HG03045 (cell line): ENCODE measurements around the gene GLG1.

ENCODE experiments used
- ATAC-seq: cut with Tn5 transposase; IDR thresholded peaks from one replicate; pipeline ENCODE4 v1.9.1; 2021; ENCODE audit warnings: mild to moderate bottlenecking, moderate library complexity; ENCODE audit not compliant: unreplicated experiment

GLG1 gene

DNA sequence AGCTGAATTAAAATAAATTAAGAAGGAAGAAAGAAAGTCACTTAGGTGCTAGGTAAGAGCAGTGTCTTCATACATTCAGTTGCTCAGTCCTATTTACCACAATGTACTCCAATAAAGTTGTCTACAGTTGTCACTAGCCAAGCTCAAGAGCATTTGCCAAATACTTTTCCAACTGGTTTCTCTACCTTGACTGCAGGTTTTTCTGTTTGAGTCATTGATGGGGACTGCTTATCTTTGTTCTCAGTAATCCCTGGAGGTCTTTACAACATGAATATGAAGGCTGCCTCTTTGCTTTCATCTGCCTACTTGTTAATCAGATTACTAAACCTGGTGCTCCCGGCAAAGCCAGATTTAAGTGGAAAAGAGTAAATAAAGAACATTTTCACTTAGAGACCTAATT is 121.0 kb downstream of the GLG1 start:
- ATAC-seq: no peak

DNA sequence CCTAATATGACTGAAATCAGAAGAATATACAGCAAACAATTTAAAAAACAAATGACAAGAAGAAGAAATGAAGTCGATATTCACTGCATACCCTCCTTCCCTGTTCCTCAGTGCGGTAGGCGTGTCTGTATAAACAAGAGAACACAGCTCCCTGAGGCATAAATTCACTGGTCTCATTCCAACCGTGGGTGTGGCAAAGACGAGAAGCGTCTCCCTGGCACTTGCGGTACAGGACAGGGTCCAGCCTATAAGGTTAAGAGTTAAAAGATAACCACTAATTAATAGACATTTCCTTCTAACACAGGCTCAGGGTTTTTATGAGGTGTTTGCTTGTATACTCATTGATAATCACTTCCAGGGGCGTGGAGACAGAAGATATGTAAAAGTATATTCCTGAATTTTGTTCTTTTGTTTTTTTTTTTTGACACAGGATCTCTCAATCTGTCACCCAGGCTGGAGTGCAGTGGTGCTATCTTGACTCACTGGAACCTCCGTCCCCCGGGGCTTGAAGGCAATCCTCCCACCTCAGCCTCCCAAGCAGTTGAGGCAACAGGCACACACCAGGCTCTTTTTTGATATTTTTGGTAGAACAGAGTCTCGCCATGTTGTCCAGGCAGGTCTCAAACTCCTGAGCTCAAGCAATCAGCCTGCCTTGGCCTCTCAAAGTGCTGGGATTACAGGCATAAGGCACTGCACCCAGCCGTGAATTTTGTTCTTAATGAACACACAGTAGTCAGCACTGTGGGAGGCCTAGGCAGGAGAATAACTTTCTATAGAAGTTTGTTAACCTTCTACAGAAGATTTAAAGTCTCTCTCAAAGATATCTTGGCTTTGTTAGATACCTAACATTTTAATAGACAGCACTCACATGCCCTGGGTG is 126.5 kb downstream of the GLG1 start:
- ATAC-seq: no peak

DNA sequence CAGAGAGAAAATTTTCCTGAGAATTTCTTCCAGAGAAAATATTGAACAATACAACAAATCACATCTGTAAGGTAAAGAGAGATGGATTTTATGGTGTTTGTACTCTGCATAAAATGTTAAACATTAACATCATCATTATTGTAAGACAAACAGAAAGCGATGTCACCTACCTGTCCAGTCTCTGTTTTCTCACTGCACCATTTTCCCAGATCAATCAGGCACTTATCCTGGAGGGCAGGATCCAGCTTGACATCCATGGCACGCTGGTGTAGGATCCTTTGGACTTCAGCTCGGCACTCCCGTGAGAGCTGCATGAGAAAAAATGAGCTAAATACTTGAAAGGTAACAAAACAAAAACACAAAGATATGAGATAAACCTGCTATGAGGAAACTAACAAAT is 129.7 kb downstream of the GLG1 start:
- ATAC-seq: no peak

DNA sequence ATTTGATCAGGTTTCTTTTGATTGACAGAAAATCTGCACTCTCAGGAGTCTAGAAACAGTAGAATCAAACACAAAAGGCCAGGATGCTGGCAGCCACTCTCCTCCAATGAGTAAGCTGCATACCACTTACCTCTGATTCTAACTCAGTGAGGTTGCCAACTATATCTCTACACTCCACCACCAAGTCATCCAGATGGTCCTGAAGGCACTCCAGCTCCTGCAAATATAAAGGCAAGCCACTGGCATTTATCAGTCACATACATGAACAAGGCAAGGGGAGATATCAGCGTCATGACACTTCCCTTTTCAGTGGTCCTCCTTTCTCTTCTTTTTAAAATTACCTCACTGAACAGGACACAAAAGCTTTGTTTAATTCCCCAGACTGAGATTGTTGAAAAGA is 132.5 kb downstream of the GLG1 start:
- ATAC-seq: no peak

DNA sequence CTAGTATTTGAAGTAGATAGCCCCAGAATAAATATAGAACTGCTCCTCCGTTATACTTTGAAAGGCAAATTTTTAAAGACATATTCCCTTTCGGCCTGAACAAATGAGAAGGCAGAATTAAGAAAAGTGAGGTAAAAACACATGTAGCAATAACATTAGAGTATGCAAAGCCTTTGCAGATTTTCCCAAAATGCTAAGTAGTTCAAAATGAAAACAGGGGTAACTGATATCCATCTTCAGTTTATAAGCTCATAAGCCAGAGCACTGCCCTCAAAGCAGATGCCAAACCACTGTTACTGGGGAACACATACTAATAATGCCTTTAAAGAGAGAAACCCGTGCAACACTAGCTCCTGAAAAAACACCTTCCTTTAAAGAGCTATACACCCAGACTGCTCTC is 134.4 kb downstream of the GLG1 start:
- ATAC-seq: no peak

DNA sequence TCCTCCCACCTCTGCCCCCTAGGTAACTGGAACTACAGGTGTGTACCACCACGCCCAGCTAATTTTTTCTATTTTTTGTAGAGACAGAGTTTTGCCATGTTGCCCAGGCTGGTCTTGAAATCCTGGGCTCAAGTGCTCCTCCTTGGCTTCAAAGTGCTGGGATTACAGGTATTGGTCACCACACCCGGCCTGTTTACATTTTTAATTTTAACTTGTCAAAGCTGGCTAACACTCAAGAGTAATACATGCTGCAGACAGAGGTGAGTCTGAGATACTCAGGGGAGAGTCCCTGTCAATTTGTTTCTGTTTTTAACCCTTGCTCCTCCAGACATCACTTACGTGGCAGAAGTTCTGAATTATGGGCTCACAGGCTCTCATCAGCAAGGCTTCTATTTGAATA is 134.9 kb downstream of the GLG1 start:
- no peak for ATAC-seq

DNA sequence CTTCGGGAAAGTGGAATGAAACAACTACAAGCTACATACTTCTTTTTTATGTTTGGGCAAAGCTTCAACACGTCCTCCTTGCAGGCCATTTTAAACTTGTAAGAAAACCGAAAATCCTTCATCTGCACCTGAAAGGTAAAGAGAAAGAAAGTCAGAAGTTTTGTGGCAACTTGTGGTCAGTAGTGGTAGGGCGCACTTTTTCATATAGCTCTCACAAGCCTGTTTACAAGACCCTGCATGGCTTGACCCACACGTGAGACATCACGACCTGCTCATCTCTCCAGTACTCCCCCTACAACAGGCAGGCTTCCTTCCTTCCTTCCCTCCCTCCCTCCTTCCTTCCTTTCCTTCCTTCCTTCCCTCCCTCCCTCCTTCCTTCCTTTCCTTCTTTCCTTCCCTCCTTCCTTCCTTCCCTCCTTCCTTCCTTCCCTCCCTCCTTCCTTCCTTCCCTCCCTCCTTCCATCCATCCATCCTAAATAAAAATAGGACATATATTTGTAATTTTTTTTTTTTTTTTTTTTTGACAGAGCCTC is 136.9 kb downstream of the GLG1 start:
- ATAC-seq: no peak

DNA sequence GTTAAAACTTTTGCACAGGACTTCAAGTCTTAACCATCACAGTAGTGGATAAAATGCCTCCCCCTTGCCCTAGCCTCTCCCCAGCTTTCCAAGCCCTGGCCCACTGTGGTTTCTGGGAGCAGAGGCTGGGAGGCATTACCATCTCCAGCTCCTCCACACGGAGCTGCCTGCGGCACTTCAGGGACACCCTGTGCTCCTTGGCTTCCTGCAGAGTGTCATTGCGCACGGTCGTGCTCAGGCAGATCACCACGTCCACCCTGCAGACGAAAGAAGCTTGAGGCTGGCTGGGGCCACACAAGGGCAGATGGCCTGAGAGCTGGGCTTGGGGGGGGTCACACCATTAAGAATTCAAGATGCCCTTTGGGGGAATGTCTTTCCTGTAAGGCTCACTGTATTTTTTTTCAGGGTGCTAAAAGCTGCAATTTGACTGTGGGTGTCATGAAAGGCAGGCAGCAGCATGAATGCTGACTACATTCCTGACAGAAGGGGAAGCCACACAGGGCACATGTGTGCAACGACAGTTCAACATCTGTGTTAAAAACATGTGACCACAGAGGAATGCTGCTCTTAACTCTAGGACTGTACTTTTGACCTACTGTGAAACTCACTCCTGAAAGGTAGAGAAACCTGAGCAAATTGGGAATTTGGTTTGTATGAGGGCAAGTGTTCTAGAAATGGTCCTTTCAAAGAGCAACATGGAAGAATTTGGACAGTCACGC is 137.9 kb downstream of the GLG1 start:
- no peak for ATAC-seq

DNA sequence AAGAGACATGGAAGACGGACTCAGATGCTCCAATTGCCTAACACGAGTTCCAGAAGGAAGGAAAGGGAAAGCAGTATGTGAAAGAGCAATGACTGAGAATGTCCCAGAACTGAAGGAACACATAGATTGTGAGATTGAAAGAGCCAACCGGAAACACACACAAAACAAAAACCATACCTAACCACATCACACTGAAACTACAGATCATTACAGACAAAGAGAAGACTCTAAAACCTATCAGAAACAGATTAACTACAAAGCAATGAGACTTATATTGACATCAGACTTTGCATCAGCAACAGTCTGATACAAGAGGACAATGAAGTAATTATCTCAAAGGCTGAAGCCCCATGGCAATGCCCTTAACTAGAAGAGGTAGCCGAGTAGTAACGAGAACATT is 140.0 kb downstream of the GLG1 start:
- ATAC-seq: no peak

DNA sequence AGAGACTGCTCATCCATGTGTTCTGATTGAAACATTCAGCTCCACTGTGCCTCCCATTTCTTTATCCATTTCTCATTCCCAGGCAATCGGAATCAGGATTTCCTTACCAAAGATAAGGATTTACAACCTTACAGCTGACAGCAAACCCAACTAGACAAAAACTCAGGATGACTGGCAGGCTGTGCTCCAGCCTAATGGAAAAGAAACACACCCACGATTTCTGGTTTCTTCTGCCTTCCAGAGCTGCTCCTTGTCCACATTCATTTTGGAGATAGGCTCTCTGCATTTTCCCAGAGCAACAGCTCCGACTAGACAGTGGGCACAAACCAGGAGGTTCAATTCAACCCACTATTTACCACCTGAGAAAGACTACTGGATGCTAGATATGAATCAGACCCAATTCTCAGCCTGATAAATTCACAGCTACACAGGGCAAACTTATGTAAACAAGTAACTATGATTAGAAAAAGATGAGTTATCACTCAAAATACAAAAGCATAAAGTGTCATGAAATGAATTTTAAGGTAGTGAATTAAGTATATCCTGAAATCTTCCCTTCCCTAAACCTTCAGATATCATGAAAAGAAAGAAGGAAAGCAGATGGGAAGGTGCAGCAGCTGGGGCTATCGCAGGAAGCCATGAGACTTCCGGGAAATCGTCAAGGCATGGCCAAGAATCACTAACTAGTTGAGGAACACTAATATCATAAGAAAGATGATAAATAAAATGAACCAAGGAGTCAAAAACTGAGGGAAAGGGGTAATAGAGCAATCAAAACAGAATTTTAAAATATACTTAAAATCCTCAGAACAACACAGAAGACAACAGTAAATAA is 140.8 kb downstream of the GLG1 start:
- no peak for ATAC-seq

DNA sequence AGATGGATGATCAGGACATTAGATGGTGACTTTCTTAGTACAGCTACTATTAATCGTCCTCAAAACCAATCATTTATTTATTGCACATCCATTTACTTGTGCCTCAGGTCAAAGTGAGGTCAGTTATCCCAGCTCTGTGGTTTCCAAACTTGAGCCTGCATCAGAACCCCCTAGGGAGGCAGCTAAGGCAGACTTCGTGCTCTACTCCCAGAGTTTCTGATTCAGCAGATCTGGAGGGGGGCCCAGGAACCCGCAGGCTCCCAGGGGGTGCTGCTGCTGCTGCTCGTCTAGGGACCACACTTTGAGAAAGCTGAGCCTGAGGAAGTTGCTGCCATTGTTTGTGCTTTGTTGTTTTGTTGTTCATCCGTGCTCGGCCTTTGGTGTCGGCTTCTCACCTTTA is 141.6 kb downstream of the GLG1 start:
- ATAC-seq: no peak

DNA sequence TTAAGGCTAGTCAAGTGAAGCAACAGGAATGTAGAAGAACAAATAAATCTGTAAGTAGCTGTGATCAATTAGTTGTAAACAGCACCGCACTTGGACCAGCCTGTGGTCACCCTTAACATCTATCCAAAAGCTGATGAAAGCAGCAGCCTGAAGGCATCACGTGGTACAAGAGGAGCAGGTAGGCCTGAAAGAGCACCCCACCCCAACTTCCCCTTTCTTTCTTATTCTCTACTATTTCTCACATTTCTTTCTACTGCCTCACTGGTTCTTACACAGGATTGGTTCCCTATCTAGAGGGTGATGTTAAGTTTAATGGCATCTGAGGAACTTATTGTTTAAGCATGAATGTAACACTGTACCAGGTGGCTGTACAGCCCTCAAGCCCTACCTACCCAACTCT is 143.0 kb downstream of the GLG1 start:
- ATAC-seq: no peak

DNA sequence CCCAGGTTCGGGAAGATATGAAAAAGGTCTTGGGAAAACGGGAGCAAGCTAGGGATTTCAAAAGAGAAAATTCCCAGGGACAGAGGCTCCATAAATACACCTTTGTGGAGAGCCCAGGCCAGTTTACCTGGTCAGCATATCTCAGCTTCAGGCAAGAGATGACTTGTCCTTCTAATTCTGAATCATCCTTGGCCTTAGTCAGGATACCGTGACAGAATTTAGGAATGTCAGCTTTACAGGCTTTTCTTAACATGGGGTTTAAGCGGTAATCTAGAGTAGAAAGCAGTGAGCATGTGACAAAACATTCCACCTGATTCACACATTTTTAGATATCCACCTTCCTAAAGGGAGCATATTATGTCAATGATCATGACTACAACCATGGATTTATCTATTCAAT is 144.6 kb downstream of the GLG1 start:
- ATAC-seq: no peak

DNA sequence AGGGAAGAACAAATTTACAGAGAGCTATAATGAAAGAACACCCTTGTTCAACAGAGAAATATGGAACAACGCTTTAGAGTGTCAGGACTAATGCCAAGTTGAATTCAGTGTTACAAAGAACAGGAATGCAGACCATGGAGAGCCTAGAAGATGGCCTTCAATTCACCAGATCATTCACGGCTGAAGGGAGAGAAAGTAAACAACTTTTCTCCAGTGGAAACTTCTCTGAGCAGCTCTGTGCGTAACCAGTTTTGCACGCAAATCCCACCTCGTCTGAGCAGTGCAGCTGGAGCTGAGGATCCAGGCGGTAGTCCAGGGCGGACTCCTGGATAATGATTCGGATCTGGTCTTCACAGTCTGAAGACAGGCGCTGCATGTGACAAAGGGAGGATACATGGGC is 145.1 kb downstream of the GLG1 start:
- ATAC-seq: no peak

DNA sequence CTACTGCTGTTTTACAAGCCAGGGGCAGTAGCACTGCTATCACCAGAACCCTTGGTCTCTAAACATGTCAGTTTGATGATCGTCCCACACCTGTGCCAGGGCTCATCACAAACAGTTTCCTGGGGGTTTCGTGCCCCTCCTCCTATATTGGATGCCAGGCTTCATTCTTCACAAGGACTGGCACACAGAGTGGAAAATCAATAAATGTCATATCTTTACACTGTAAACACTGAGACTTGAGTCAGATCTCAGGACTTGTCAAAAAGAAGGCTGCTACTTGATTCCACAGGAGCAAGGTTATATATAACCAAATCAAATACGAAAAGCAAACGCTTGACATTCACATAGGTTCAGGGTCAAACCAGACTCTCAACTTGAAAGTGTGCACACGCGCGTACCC is 146.4 kb downstream of the GLG1 start:
- no peak for ATAC-seq

DNA sequence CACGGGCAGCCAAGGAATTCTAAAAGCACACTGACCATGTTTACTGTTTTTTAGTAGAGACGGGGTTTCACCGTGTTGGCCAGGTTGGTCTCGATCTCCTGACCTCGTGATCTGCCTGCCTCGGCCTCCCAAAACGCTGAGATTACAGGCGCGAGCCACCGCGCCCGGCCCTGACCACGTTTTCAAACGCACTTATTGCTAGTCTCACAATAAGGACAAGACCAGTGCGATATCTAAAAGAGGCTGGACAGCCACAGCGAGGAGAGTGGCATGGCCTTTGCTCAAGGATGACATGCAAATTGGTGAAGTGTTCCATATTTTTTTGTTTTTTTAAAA is 150.7 kb downstream of the GLG1 start:
- ATAC-seq: no peak

DNA sequence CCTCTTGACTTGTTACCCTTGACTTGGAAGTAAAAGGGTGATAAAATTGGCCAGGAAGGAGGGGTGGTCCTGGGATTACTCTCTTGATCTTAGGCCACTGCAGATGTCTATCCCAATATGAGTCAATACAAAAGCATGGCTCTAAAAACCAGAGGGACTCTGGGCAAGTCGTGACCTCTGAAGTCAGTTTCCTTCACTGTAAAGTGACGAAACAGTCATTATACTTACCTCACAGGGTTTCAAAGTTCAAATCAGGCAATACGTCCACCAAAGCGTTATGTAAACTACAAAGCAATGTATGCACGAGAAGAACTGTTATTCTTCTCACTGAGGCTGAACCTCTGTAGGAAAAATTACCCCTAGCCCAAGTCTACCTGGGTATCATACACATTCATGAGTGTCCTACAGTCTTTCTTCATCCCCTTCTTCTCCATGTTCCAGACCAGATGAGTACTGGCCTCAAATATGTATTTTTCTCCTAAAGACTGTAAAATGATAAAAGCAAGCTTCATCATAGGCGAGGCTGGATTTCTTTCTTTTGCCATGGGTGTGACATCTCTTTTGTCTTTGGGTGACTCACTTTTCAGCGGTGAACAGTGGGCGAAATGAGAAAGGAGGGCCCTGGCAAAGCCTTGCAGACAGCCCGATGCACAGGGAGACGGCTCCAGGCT is 151.2 kb downstream of the GLG1 start:
- no peak for ATAC-seq

DNA sequence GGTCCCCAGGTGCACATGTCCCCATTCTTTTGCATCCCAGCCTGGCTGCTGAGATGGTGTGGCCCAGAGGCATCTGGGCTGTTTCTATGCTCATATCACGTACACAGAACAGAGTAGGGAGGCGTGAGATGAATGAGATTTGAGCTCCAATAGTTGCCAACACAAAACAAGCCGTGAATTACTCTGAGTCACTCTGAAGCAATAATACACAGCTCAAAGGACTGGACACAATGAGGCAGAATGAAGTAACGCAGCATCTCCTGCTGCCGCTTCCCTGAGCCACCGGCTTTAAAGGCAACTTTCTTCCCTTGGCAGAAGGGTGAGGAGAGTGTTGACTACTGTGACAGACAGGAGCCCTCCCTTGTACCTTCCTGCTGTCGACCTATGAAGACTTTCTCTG is 151.7 kb downstream of the GLG1 start:
- no peak for ATAC-seq

DNA sequence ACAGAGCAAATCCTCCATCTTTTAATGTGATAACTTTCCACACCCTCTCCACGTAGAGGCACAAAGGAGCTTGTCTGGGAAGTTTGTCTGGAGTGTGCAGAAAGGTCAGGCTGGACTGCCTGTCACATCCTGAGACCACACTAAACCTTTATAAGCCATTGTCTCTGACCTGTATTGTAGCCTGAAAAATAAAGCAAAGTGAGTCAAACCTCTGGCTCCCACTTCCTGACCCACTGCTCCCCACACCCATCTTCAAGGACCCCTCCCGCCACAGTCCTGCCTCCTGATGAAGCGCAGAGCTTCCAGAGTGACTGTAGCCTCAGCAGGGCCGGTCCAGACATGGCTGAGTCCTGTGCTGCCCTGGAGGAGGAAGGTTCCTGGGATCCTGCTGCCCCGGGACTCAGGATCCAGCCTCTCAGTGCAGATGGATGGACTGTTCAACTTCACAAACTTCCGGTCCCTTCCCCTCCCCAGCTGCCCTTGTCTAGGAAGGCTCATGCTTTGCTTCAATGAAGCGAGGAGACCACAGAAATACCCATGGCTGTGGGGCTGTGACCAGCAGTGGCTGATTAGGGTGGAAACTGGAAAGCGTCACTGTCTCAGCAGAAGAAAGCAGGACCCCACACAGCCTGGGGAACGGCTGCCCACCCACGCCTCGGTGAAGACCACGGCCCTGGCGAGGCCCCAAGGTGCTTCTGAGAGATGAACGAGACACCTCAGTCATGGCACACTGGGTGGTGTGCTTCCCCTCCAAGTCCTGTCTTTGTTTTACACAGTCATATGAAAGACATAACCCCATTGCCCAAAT is 154.8 kb downstream of the GLG1 start:
- ATAC-seq: no peak
